BJ (cell line): ENCODE data around the gene ADPRHL1. TPM values are rescaled to one million over a fixed set of nuclear protein-coding genes. Genes with fewer than 3 reads are reported as not detected.

ENCODE experiments used
- CTCF ChIA-PET: fragments of 350-600 bp; formaldehyde crosslinking; extraction: SDS; loops from one replicate; lab custom pipeline; 2021; ENCODE audit warnings: antibody characterized with exemption, inconsistent platforms; lab: Yijun Ruan, JAX
- POLR2A ChIA-PET: fragments of 300-600 bp; sonication (Branson Sonifier 250); formaldehyde crosslinking; extraction: SDS; loops from one replicate; lab custom pipeline; 2021; ENCODE audit warnings: antibody characterized with exemption; lab: Charles Lee
- DNase-seq: peaks from one replicate; pipeline ENCODE4 v3.0.0-alpha.2; 2011; ENCODE audit warnings: low read depth
- H3K27me3 ChIP-seq: 2 replicates; pipeline ENCODE4 v1.6.0; 2011; ENCODE audit warnings: low read length; ENCODE audit not compliant: control insufficient read depth, insufficient read depth
- H3K36me3 ChIP-seq: 2 replicates; pipeline ENCODE4 v1.5.1; 2011; ENCODE audit warnings: low read length; ENCODE audit not compliant: control insufficient read depth, insufficient read depth
- H3K4me3 ChIP-seq: 2 replicates; pipeline ENCODE4 v1.5.1; 2011; ENCODE audit warnings: low read depth, mild to moderate bottlenecking, control low read depth, low read length
- CTCF ChIP-seq: IDR thresholded peaks from 2 replicates; pipeline ENCODE4 v1.5.1; 2011; ENCODE audit warnings: low read depth, mild to moderate bottlenecking, control low read depth, inconsistent platforms, low read length, moderate library complexity; ENCODE audit not compliant: insufficient read depth
- polyA plus RNA-seq: library from polyadenylated mRNA; depleted of rRNA; stranded (reverse); fragments of >200 nt; gene quantifications from 2 replicates; pipeline ENCODE4 v1.2.3, GENCODE V29; 2011

Gene ADPRHL1
- polyA plus RNA-seq, 1 experiment, result 1.1 TPM

- TF ChIP-seq CTCF, result no peak
- ChIA-PET CTCF (interaction anchor here (0.6 to 1.5 kb wide), 2 partner anchors 12 to 40 kb away, joined by 3 to 6 read pairs; no protein-coding TSS in a partner anchor), POLR2A (no interaction called here)
- Histone ChIP-seq H3K27me3 (no peaks in the 10 kb centered on the region), H3K36me3 (peaks cover 28% of the 10 kb centered on the region), H3K4me3 (no peak overlapping the region)
- no peak for DNase-seq
Observed at GRCh38 chr13:113497217-113497616, 43.9 kb upstream of the ADPRHL1 start.

- peaks cover 21% of the 10 kb centered on the region for H3K36me3 ChIP-seq
- ChIA-PET POLR2A (no interaction called here), CTCF (no interaction called here)
- H3K4me3 ChIP-seq, result no peak overlapping the region
- TF ChIP-seq CTCF, result no peak
- no peak for DNase-seq
- no peaks in the 10 kb centered on the region for H3K27me3 ChIP-seq
Observed at GRCh38 chr13:113495494-113496210, 42.4 kb upstream of the ADPRHL1 start.

GRCh38 chr13:113493315-113493951 lies 40.1 kb upstream of the ADPRHL1 start:
- peak overlapping the region; percentile 10; the same call in 1 of the 2 replicates for H3K4me3 ChIP-seq
- no peaks in the 10 kb centered on the region for H3K27me3 ChIP-seq
- DNase-seq, result peak; percentile 88
- peaks cover 14% of the 10 kb centered on the region for H3K36me3 ChIP-seq
- TF ChIP-seq CTCF, result no peak
- POLR2A ChIA-PET, result no interaction called here
- CTCF ChIA-PET, result interaction anchor here (1.1 kb wide), 1 partner anchor 39 kb away, joined by 3 read pairs; no protein-coding TSS in a partner anchor

GRCh38 chr13:113491982-113492381 lies 38.7 kb upstream of the ADPRHL1 start:
- Histone ChIP-seq H3K4me3 (peak overlapping the region; percentile 80), H3K27me3 (no peaks in the 10 kb centered on the region), H3K36me3 (peaks cover 8% of the 10 kb centered on the region)
- TF ChIP-seq CTCF, result no peak
- POLR2A ChIA-PET, result no interaction called here
- CTCF ChIA-PET, result no interaction called here
- no peak for DNase-seq

GRCh38 chr13:113491418-113491883 lies 38.2 kb upstream of the ADPRHL1 start:
- Histone ChIP-seq H3K27me3 (no peaks in the 10 kb centered on the region), H3K4me3 (peak overlapping the region; percentile 80), H3K36me3 (peaks cover 6% of the 10 kb centered on the region)
- no peak for TF ChIP-seq CTCF
- ChIA-PET POLR2A (no interaction called here), CTCF (no interaction called here)
- DNase-seq, result no peak
